SK-N-SH (cell line): Measurements from ENCODE around the gene WNK1. TPM values are rescaled to one million over a fixed set of nuclear protein-coding genes. Genes with fewer than 3 reads are reported as not detected.

Experiments
- CTCF ChIA-PET: fragments of 300-600, 350-600 bp; formaldehyde crosslinking; extraction: SDS; loops from one replicate; lab custom pipeline; 2021; lab: Yijun Ruan, JAX
- POLR2A ChIA-PET: fragments of 350-600 bp; sonication (Branson Sonifier 250); formaldehyde crosslinking; extraction: SDS; loops from one replicate; lab custom pipeline; 2020; ENCODE audit warnings: antibody characterized with exemption, inconsistent platforms; lab: Yijun Ruan, JAX
- DNase-seq: peaks from one replicate; pipeline ENCODE4 v3.0.0; 2012
- H2AFZ ChIP-seq: fragments of 200-600 bp; sonication (generic); 2 replicates; pipeline ENCODE4 v1.8.1; 2016; ENCODE audit warnings: antibody characterized with exemption, mild to moderate bottlenecking, low read depth
- H3F3A ChIP-seq: fragments of 200-600 bp; sonication (generic); replicated peaks from 2 replicates; pipeline ENCODE3; 2016; ENCODE audit warnings: antibody characterized with exemption, mild to moderate bottlenecking; ENCODE audit not compliant: insufficient read depth
- H3K27ac ChIP-seq, 2 experiments: fragments of 200-500 bp in 1 of 2; fragments of 200-600 bp in 1 of 2; sonication (Bioruptor generic) in 1 of 2; sonication (generic), shearing (Covaris generic) in 1 of 2; 2 replicates each; pipeline versions ENCODE4 v1.5.1 to v1.6.1; 2014 to 2016; ENCODE audit warnings: low read depth in 2 of 2, inconsistent platforms in 1 of 2, low read length in 1 of 2, mild to moderate bottlenecking in 1 of 2, mixed read lengths in 1 of 2
- H3K27me3 ChIP-seq: fragments of 200-600 bp; sonication (generic), shearing (Covaris generic); 2 replicates; pipeline ENCODE4 v1.6.1; 2016; ENCODE audit warnings: mixed run types; ENCODE audit not compliant: insufficient read depth
- H3K36me3 ChIP-seq, 2 experiments: fragments of 200-500 bp in 1 of 2; fragments of 200-600 bp in 1 of 2; sonication (Bioruptor generic) in 1 of 2; sonication (generic) in 1 of 2; replicated peaks in 1 of 2; 2 replicates each; pipeline versions ENCODE3 to v1.5.1; 2014 to 2016; ENCODE audit warnings: low read length in 1 of 2, mild to moderate bottlenecking in 1 of 2; ENCODE audit not compliant: insufficient read depth in 2 of 2, control insufficient read depth in 1 of 2
- H3K4me1 ChIP-seq, 2 experiments: fragments of 200-500 bp in 1 of 2; fragments of 200-600 bp in 1 of 2; sonication (Bioruptor generic) in 1 of 2; sonication (generic), shearing (Covaris generic) in 1 of 2; 2 replicates each; pipeline versions ENCODE4 v1.5.1 to v1.6.1; 2014 to 2016; ENCODE audit warnings: low read depth in 1 of 2, low read length in 1 of 2, mixed run types in 1 of 2; ENCODE audit not compliant: insufficient read depth in 2 of 2, control insufficient read depth in 1 of 2
- H3K4me2 ChIP-seq: fragments of 200-600 bp; sonication (generic), shearing (Covaris generic); 2 replicates; pipeline ENCODE4 v1.6.1; 2017; ENCODE audit warnings: mixed run types
- H3K4me3 ChIP-seq, 2 experiments: fragments of 200-500 bp in 1 of 2; fragments of 200-600 bp in 1 of 2; sonication (Bioruptor generic) in 1 of 2; sonication (generic), shearing (Covaris generic) in 1 of 2; 2 replicates each; pipeline versions ENCODE4 v1.5.1 to v1.8.1; 2014 to 2016; ENCODE audit warnings: low read depth in 2 of 2, inconsistent platforms in 1 of 2, low read length in 1 of 2, mild to moderate bottlenecking in 1 of 2, mixed read lengths in 1 of 2, moderate library complexity in 1 of 2
- H3K79me2 ChIP-seq: fragments of 200-600 bp; sonication (generic); 2 replicates; pipeline ENCODE4 v1.8.1; 2017; ENCODE audit warnings: mild to moderate bottlenecking; ENCODE audit not compliant: insufficient read depth
- H3K9ac ChIP-seq: fragments of 200-600 bp; sonication (generic); 2 replicates; pipeline ENCODE4 v1.6.1; 2017; ENCODE audit warnings: mixed run types
- H3K9me2 ChIP-seq: fragments of 200-600 bp; sonication (generic); 2 replicates; pipeline ENCODE4 v1.6.1; 2017; ENCODE audit warnings: mixed run types
- H3K9me3 ChIP-seq: fragments of 200-600 bp; sonication (generic); 2 replicates; pipeline ENCODE4 v1.6.1; 2017; ENCODE audit warnings: mixed run types, mild to moderate bottlenecking, moderate library complexity
- H4K20me1 ChIP-seq: fragments of 200-600 bp; sonication (generic); 2 replicates; pipeline ENCODE4 v1.6.1; 2017; ENCODE audit warnings: mild to moderate bottlenecking, mixed run types; ENCODE audit not compliant: insufficient read depth
- CHD2 ChIP-seq: fragments of 150-350 bp; IDR thresholded peaks from 2 replicates; pipeline ENCODE4 v1.6.1; 2018; ENCODE audit warnings: low read length; ENCODE audit not compliant: partially characterized antibody
- ELF1 ChIP-seq: IDR thresholded peaks from 2 replicates; pipeline ENCODE4 v1.4.0; 2012
- EP300 ChIP-seq, 2 experiments: IDR thresholded peaks; 2 replicates each; pipeline versions ENCODE4 v1.4.0 to v1.6.1; 2012; ENCODE audit warnings: borderline replicate concordance in 1 of 2, low read depth in 1 of 2, low read length in 1 of 2
- EZH2phosphoT487 ChIP-seq: fragments of 200-600 bp; sonication (generic); IDR thresholded peaks from 2 replicates; pipeline ENCODE4 v1.6.1; 2017; ENCODE audit warnings: low read depth, mixed run types, mild to moderate bottlenecking, antibody characterized with exemption, moderate library complexity, borderline replicate concordance
- FOXM1 ChIP-seq: IDR thresholded peaks from 2 replicates; pipeline ENCODE4 v1.4.0; 2012; ENCODE audit warnings: low read depth, mild to moderate bottlenecking
- GABPA ChIP-seq: IDR thresholded peaks from 2 replicates; pipeline ENCODE4 v1.4.0; 2012; ENCODE audit warnings: low read depth, mild to moderate bottlenecking
- GATA2 ChIP-seq: sonication (generic); formaldehyde crosslinking; IDR thresholded peaks from 2 replicates; pipeline ENCODE4 v1.5.0; 2020; ENCODE audit warnings: mild to moderate bottlenecking, missing genetic modification reagents
- JUND ChIP-seq: IDR thresholded peaks from 2 replicates; pipeline ENCODE4 v1.4.0; 2012
- MEF2A ChIP-seq: IDR thresholded peaks from 2 replicates; pipeline ENCODE4 v1.4.0; 2012; ENCODE audit warnings: low read depth, borderline replicate concordance
- NRF1 ChIP-seq: IDR thresholded peaks from 2 replicates; pipeline ENCODE4 v1.6.1; 2012; ENCODE audit warnings: low read depth, mild to moderate bottlenecking, low read length
- POLR2AphosphoS5 ChIP-seq: IDR thresholded peaks from 2 replicates; pipeline ENCODE4 v1.6.1; 2012; ENCODE audit warnings: low read depth, low read length
- RCOR1 ChIP-seq: fragments of 150-350 bp; IDR thresholded peaks from 2 replicates; pipeline ENCODE4 v1.6.1; 2017; ENCODE audit warnings: antibody characterized with exemption, low read length
- RFX5 ChIP-seq: IDR thresholded peaks from 2 replicates; pipeline ENCODE4 v1.6.1; 2012; ENCODE audit warnings: mild to moderate bottlenecking, improper control_type of control experiment, low read length
- SIN3A ChIP-seq: IDR thresholded peaks from 2 replicates; pipeline ENCODE4 v1.6.1; 2012; ENCODE audit warnings: low read depth, mild to moderate bottlenecking, low read length, moderate library complexity, borderline replicate concordance
- SMC3 ChIP-seq: IDR thresholded peaks from 2 replicates; pipeline ENCODE4 v1.6.1; 2012; ENCODE audit warnings: low read depth, low read length, improper control_type of control experiment
- TAF1 ChIP-seq: IDR thresholded peaks from 2 replicates; pipeline ENCODE4 v1.6.1; 2012; ENCODE audit warnings: low read depth, mild to moderate bottlenecking, low read length, moderate library complexity, borderline replicate concordance
- TCF12 ChIP-seq: IDR thresholded peaks from 2 replicates; pipeline ENCODE4 v1.4.0; 2012
- TEAD4 ChIP-seq: IDR thresholded peaks from 2 replicates; pipeline ENCODE4 v1.4.0; 2012; ENCODE audit warnings: mild to moderate bottlenecking, borderline replicate concordance; ENCODE audit not compliant: insufficient read depth
- WGBS: methylation state at CpG from one replicate; pipeline ENCODE4 v1.1.6; 2017; ENCODE audit warnings: low lambda C conversion rate; 5-methylcytosine and 5-hydroxymethylcytosine counted together
- polyA plus RNA-seq, 3 experiments: library from polyadenylated mRNA; depleted of rRNA; stranded (reverse); fragments of >200 nt; gene quantifications; 2 replicates each; pipeline ENCODE4 v1.2.3, GENCODE V29; 2012
- TF ChIP-seq, protein P1 (sequence below): fragments of 150-350 bp; IDR thresholded peaks from 2 replicates; pipeline ENCODE4 v1.6.1; 2016; ENCODE audit warnings: mild to moderate bottlenecking, low read depth, low read length
- TF ChIP-seq, protein P2 (sequence below): IDR thresholded peaks from 2 replicates; pipeline ENCODE4; 2012
- TF ChIP-seq, protein P3 (sequence below): IDR thresholded peaks from 2 replicates; pipeline ENCODE4 v1.4.0; 2012; ENCODE audit warnings: low read depth, borderline replicate concordance
- TF ChIP-seq, protein P4 (sequence below): fragments of 150-350 bp; IDR thresholded peaks from 2 replicates; pipeline ENCODE4 v1.6.1; 2017; ENCODE audit warnings: antibody characterized with exemption, low read length, low read depth, borderline replicate concordance
- TF ChIP-seq, protein P5 (sequence below): IDR thresholded peaks from 2 replicates; pipeline ENCODE4 v1.4.0; 2012; ENCODE audit warnings: low read depth, borderline replicate concordance
- TF ChIP-seq, protein P6 (sequence below): fragments of 200-600 bp; sonication (generic); IDR thresholded peaks from 2 replicates; pipeline ENCODE4 v1.6.1; 2017; ENCODE audit warnings: antibody characterized with exemption, mild to moderate bottlenecking, moderate library complexity

Gene WNK1
- polyA plus RNA-seq, 1 of the 3 experiments (the other 2 are of a cell fraction): 30.5 TPM

DNA sequence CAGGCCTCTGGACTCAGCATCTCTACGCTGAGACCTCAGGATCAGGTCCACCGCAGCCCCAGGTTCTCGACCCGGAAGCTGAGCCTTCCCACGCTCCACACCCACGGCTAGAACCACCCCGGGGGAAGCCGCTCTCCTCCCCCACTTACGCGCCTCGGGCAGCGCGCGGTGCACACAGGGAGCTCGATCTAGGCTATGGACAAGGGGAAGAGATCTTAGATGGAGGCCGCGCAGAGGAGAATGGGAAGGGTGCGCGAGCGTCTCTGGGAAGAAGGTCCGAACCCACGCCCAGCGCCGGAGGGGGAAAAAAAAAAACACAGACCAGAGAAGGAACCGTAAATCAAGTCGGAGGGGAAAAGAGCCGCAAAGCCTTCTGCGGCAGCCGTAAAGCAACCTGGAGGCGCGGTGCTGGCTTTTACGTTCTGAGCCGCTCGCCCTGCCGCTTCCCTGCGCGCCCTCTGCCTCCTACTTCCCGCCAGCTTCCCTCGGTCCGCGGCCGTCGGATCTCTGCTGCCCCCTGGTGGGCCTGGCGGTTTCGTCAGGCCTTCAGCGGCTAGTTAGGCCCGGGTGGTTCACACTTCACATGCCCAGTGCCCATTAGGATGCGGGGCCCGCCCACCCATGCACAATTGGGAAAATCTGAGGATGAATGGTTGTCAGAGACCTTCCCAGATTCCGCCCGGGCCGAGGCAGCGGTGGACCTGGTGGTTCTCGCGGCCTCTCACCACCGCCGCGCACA lies 197.2 kb downstream of the WNK1 start, which contains the start of gene RAD52:
Gene RAD52, minus strand, starts transcription at position 242 of the 739 bp plus-strand sequence. CDS start 16,636 bp downstream, outside the sequence.
- CTCF ChIA-PET: interaction anchor here (0.6 to 2.1 kb wide), 69 partner anchors 8 to 656 kb away, joined by 3 to 45 read pairs (median 4); partner anchors contain the start of gene WNK1
- peak; percentile 91 for DNase-seq
- TF ChIP-seq GABPA: peak; percentile 50
- TF ChIP-seq CHD2: peak; percentile 57
- TF ChIP-seq SMC3: peak; percentile 83
- TF ChIP-seq NRF1: peak; percentile 57; the same call in 1 of the 2 replicates
- no peak for TF ChIP-seq MEF2A
- TF ChIP-seq TEAD4: no peak
- peak; percentile 18 to 69; a peak in 1 of 4 replicates for TF ChIP-seq EP300 (IDR thresholded peaks at IDR 0.05; ENCODE audit: borderline replicate concordance in 1 of 2, low read depth in 1 of 2, low read length in 1 of 2)
- peak; percentile 23 for TF ChIP-seq RCOR1
- TF ChIP-seq, protein P1, sequence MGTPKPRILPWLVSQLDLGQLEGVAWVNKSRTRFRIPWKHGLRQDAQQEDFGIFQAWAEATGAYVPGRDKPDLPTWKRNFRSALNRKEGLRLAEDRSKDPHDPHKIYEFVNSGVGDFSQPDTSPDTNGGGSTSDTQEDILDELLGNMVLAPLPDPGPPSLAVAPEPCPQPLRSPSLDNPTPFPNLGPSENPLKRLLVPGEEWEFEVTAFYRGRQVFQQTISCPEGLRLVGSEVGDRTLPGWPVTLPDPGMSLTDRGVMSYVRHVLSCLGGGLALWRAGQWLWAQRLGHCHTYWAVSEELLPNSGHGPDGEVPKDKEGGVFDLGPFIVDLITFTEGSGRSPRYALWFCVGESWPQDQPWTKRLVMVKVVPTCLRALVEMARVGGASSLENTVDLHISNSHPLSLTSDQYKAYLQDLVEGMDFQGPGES: no peak
- peak; percentile 49; the same call in 1 of the 2 replicates for TF ChIP-seq TCF12
- TF ChIP-seq, protein P2, sequence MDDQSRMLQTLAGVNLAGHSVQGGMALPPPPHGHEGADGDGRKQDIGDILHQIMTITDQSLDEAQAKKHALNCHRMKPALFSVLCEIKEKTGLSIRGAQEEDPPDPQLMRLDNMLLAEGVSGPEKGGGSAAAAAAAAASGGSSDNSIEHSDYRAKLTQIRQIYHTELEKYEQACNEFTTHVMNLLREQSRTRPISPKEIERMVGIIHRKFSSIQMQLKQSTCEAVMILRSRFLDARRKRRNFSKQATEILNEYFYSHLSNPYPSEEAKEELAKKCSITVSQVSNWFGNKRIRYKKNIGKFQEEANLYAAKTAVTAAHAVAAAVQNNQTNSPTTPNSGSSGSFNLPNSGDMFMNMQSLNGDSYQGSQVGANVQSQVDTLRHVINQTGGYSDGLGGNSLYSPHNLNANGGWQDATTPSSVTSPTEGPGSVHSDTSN: 0 out of 2 replicates have a peak, but pooled peaks have one; percentile 39
- TF ChIP-seq, protein P3, sequence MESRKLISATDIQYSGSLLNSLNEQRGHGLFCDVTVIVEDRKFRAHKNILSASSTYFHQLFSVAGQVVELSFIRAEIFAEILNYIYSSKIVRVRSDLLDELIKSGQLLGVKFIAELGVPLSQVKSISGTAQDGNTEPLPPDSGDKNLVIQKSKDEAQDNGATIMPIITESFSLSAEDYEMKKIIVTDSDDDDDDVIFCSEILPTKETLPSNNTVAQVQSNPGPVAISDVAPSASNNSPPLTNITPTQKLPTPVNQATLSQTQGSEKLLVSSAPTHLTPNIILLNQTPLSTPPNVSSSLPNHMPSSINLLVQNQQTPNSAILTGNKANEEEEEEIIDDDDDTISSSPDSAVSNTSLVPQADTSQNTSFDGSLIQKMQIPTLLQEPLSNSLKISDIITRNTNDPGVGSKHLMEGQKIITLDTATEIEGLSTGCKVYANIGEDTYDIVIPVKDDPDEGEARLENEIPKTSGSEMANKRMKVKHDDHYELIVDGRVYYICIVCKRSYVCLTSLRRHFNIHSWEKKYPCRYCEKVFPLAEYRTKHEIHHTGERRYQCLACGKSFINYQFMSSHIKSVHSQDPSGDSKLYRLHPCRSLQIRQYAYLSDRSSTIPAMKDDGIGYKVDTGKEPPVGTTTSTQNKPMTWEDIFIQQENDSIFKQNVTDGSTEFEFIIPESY: peak; percentile 47; the same call in 1 of the 2 replicates
- peak; percentile 90 for TF ChIP-seq POLR2AphosphoS5
- TF ChIP-seq RFX5: 0 out of 2 replicates have a peak, but pooled peaks have one; percentile 40
- TF ChIP-seq, protein P4, sequence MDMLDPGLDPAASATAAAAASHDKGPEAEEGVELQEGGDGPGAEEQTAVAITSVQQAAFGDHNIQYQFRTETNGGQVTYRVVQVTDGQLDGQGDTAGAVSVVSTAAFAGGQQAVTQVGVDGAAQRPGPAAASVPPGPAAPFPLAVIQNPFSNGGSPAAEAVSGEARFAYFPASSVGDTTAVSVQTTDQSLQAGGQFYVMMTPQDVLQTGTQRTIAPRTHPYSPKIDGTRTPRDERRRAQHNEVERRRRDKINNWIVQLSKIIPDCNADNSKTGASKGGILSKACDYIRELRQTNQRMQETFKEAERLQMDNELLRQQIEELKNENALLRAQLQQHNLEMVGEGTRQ: no peak
- TF ChIP-seq EZH2phosphoT487: no peak
- TF ChIP-seq FOXM1: no peak
- peak; percentile 75 for TF ChIP-seq ELF1
- no peak for TF ChIP-seq SIN3A
- TF ChIP-seq, protein P5, sequence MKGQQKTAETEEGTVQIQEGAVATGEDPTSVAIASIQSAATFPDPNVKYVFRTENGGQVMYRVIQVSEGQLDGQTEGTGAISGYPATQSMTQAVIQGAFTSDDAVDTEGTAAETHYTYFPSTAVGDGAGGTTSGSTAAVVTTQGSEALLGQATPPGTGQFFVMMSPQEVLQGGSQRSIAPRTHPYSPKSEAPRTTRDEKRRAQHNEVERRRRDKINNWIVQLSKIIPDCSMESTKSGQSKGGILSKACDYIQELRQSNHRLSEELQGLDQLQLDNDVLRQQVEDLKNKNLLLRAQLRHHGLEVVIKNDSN: 0 out of 2 replicates have a peak, but pooled peaks have one; percentile 9
- TF ChIP-seq, protein P6, sequence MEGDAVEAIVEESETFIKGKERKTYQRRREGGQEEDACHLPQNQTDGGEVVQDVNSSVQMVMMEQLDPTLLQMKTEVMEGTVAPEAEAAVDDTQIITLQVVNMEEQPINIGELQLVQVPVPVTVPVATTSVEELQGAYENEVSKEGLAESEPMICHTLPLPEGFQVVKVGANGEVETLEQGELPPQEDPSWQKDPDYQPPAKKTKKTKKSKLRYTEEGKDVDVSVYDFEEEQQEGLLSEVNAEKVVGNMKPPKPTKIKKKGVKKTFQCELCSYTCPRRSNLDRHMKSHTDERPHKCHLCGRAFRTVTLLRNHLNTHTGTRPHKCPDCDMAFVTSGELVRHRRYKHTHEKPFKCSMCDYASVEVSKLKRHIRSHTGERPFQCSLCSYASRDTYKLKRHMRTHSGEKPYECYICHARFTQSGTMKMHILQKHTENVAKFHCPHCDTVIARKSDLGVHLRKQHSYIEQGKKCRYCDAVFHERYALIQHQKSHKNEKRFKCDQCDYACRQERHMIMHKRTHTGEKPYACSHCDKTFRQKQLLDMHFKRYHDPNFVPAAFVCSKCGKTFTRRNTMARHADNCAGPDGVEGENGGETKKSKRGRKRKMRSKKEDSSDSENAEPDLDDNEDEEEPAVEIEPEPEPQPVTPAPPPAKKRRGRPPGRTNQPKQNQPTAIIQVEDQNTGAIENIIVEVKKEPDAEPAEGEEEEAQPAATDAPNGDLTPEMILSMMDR: peak; percentile 91
- peak; percentile 85 for TF ChIP-seq TAF1
- TF ChIP-seq JUND: no peak
- TF ChIP-seq GATA2 (CRISPR knock-in tag): peak; percentile 21; the same call in 1 of the 2 replicates

More for the DNA sequence above, 197.2 kb downstream of the WNK1 start, which contains the start of gene RAD52:
- H3K27ac ChIP-seq: peak within 1 kb of the TSS; percentile 95
- H3K4me3 ChIP-seq: peak within 1 kb of the TSS; percentile 69 to 94
- H2AFZ ChIP-seq: peak within 1 kb of the TSS; percentile 97
- H3K4me2 ChIP-seq: peak within 1 kb of the TSS; percentile 90
- H3F3A ChIP-seq: peaks cover 15% of the 10 kb centered on the region
- H3K9me2 ChIP-seq: no peaks in the 10 kb centered on the region
- no peaks in the 10 kb centered on the region for H4K20me1 ChIP-seq
- H3K9ac ChIP-seq: peak within 1 kb of the TSS; percentile 94
- POLR2A ChIA-PET: interaction anchor here (0.5 to 1.4 kb wide), 10 partner anchors 42 to 1597 kb away, joined by 3 to 9 read pairs (median 4); partner anchors contain the start of gene WNK1
- WGBS: under 1% methylated on average over 36 of the region's 58 CpGs
- H3K79me2 ChIP-seq: peaks cover 42% of the 10 kb centered on the region
- no peaks in the 10 kb centered on the region for H3K36me3 ChIP-seq
- H3K27me3 ChIP-seq: no peaks in the 10 kb centered on the region
- H3K4me1 ChIP-seq: peaks cover 2 to 6% of the 10 kb centered on the region in 2 experiments; a peak in 3 of 4 replicates
- H3K9me3 ChIP-seq: no peaks in the 10 kb centered on the region
